Mucosa of descending colon (tissue), 3 donors: Measurements from ENCODE around the gene PRAMEF5. TPM values are rescaled to one million over a fixed set of nuclear protein-coding genes. Genes with fewer than 3 reads are reported as not detected.
"Not testable (repeated sequence)": the region's sequence is repeated elsewhere in the genome, so short reads cannot be mapped to it uniquely, and the experiment has no call there.

Experiments
- ATAC-seq: fragments of 200-7000 bp; cut with Tn5 transposase; one replicate; pipeline ENCODE4 v1.9.1; 2020; ENCODE audit warnings: mild to moderate bottlenecking, moderate library complexity
- DNase-seq, 3 donors: peaks; one replicate each; pipeline ENCODE4 v3.0.0-alpha.2; 2020
- H3K36me3 ChIP-seq: fragments of 200-600 bp; one replicate; pipeline ENCODE4 v1.8.0; 2021; ENCODE audit warnings: low read depth, mild to moderate bottlenecking
- H3K4me1 ChIP-seq: fragments of 200-600 bp; one replicate; pipeline ENCODE4 v1.8.0; 2021; ENCODE audit warnings: low read depth, mild to moderate bottlenecking
- H3K4me3 ChIP-seq: fragments of 200-600 bp; one replicate; pipeline ENCODE4 v1.8.0; 2021; ENCODE audit warnings: mild to moderate bottlenecking
- H3K9me3 ChIP-seq: fragments of 200-600 bp; one replicate; pipeline ENCODE4 v1.8.0; 2021; ENCODE audit warnings: mild to moderate bottlenecking
- intact Hi-C, 2 donors: fragments of 100-400 bp; cut with DNase I in 1 of 2; cut with micrococcal nuclease in 1 of 2; formaldehyde crosslinking; loops; one replicate each; pipeline versions ENCODE4 v1.11.0 to v1.11.1; 2022; cut with DNase I, micrococcal nuclease
- total RNA-seq, 3 donors: library from RNA; stranded (reverse); fragmentation: NEBNext Ultra II Directional in 2 of 3; extraction: Animal tissue kit (Norgen Biotek cat#: 25700) in 2 of 3; gene quantifications; one replicate each; pipeline versions ENCODE4 v1.2.1 to v1.2.4, GENCODE V29; 2021 to 2023
- donor health status: DM: no; HTN: no; CAD: no; lungs with moderate emphysema.
- donor health status: DM: no; HTN: no; CAD: no.
- donor health status: DM: no; HTN: yes; CAD: no.

PRAMEF5 gene
- total RNA-seq, 3 donors from 2014 or later, result not detected

DNA sequence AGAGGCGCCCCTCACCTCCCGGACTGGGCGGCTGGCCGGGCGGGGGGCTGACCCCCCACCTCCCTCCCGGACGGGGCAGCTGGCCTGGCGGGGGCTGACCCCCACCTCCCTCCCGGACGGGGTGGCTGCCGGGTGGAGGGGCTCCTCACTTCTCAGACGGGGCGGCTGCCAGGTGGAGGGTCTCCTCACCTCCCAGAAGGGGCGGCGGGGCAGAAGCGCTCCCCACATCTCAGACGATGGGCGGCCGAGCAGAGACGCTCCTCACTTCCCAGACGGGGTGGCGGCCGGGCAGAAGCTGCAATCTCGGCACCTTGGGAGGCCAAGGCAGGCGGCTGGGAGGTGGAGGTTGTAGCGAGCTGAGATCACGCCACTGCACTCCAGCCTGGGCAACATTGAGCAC is 44.7 kb downstream of the PRAMEF5 start:
- H3K9me3 ChIP-seq, ATAC-seq, H3K4me3 ChIP-seq, intact Hi-C loops, H3K4me1 ChIP-seq, H3K36me3 ChIP-seq, DNase-seq: not testable (repeated sequence)

DNA sequence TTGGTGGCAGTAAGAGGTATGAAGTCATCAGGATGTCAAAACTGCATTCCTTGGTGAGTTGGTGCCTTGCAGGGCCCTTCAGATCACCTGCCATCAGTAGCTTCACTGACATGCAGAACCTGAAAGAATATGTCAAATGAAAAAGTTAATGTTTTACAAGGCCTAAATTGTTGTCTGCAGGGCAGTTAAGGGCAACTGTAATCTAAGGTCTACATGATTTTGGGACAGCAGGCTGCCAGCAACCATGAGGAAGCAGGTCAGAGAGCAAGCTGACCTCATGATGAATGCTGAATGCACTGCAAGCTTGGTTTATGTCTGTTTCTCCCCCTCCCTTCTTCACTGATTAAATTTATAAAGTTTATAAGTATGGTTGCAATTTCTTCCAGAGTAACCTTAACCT is 48.2 kb downstream of the PRAMEF5 start:
- DNase-seq, H3K9me3 ChIP-seq, H3K4me1 ChIP-seq, H3K4me3 ChIP-seq, H3K36me3 ChIP-seq, ATAC-seq, intact Hi-C loops: not testable (repeated sequence)

- ATAC-seq, H3K4me1 ChIP-seq, DNase-seq, H3K9me3 ChIP-seq, intact Hi-C loops, H3K4me3 ChIP-seq, H3K36me3 ChIP-seq: not testable (repeated sequence)
Observed at GRCh38 chr1:13303239-13303638, 49.2 kb downstream of the PRAMEF5 start, which contains the start of gene PRAMEF33. PRAMEF33 (plus strand) TSS chr1:13303539; CDS start chr1:13305955, 2,416 bp downstream.

Other genes with a start within 250 kb of the PRAMEF5 start
- gene PRAMEF27, start 197.6 kb upstream of the PRAMEF5 start, total RNA-seq, result not detected
- not detected for gene HNRNPCL3, start 193.4 kb upstream of the PRAMEF5 start, total RNA-seq
- gene PRAMEF25, start 183.4 kb upstream of the PRAMEF5 start, total RNA-seq, result not detected
- gene HNRNPCL2, start 137.3 kb upstream of the PRAMEF5 start, total RNA-seq, result not detected
- not detected for gene PRAMEF26, start 98.2 kb upstream of the PRAMEF5 start, total RNA-seq
- not detected for gene HNRNPCL4, start 88.6 kb upstream of the PRAMEF5 start, total RNA-seq
- not detected for gene PRAMEF9, start 82.3 kb upstream of the PRAMEF5 start, total RNA-seq
- not detected for gene PRAMEF13, start 52.8 kb upstream of the PRAMEF5 start, total RNA-seq
- not detected for gene PRAMEF18, start 28.0 kb upstream of the PRAMEF5 start, total RNA-seq
- not detected for gene PRAMEF8, start 30.9 kb downstream of the PRAMEF5 start, total RNA-seq
- gene PRAMEF33, start 49.3 kb downstream of the PRAMEF5 start, total RNA-seq, result not detected
- not detected for gene PRAMEF15, start 61.4 kb downstream of the PRAMEF5 start, total RNA-seq
- not detected for gene PRAMEF14, start 92.9 kb downstream of the PRAMEF5 start, total RNA-seq
- gene PRAMEF19, start 117.7 kb downstream of the PRAMEF5 start, total RNA-seq, result not detected
- not detected for gene PRAMEF17, start 135.4 kb downstream of the PRAMEF5 start, total RNA-seq
- not detected for gene PRAMEF20, start 156.3 kb downstream of the PRAMEF5 start, total RNA-seq